T1000 (cell line): ENCODE measurements around the gene BCAR1.
"Not testable (repeated sequence)": the region's sequence is repeated elsewhere in the genome, so short reads cannot be mapped to it uniquely, and the experiment has no call there.

Source experiments
- DNase-seq: peaks from one replicate; lab custom pipeline; 2025; ENCODE audit warnings: mixed read lengths; lab: John Stamatoyannopoulos, UW

Gene BCAR1

GRCh38 chr16:75224306-75225082 is 26.9 kb downstream of the BCAR1 start:
- no peak for DNase-seq

GRCh38 chr16:75223129-75223528 is 28.3 kb downstream of the BCAR1 start:
- DNase-seq, result not testable (repeated sequence)

GRCh38 chr16:75222271-75222783 is 29.1 kb downstream of the BCAR1 start:
- DNase-seq, result no peak

GRCh38 chr16:75219838-75220237 is 31.6 kb downstream of the BCAR1 start:
- no peak for DNase-seq

- no peak for DNase-seq
Observed at GRCh38 chr16:75219088-75219487, 32.3 kb downstream of the BCAR1 start.

GRCh38 chr16:75218256-75219076 is 33.0 kb downstream of the BCAR1 start, which contains the start of gene CTRB1:
CTRB1 (plus strand) TSS chr16:75218988; CDS start chr16:75219008, 20 bp downstream.
- DNase-seq, result no peak

GRCh38 chr16:75217389-75217851 is 34.0 kb downstream of the BCAR1 start:
- no peak for DNase-seq

- DNase-seq, result no peak
Observed at GRCh38 chr16:75216576-75216975, 34.8 kb downstream of the BCAR1 start.

GRCh38 chr16:75216127-75216526 is 35.3 kb downstream of the BCAR1 start:
- no peak for DNase-seq

- not testable (repeated sequence) for DNase-seq
Observed at GRCh38 chr16:75211286-75211685, 40.1 kb downstream of the BCAR1 start.

GRCh38 chr16:75209944-75210343 is 41.5 kb downstream of the BCAR1 start:
- no peak for DNase-seq

GRCh38 chr16:75209514-75209913 is 41.9 kb downstream of the BCAR1 start:
- not testable (repeated sequence) for DNase-seq

GRCh38 chr16:75208861-75209505 is 42.4 kb downstream of the BCAR1 start:
- no peak for DNase-seq

GRCh38 chr16:75208242-75208825 is 43.1 kb downstream of the BCAR1 start:
- no peak for DNase-seq

- DNase-seq, result no peak
Observed at GRCh38 chr16:75207831-75208230, 43.6 kb downstream of the BCAR1 start.

GRCh38 chr16:75206749-75207451 is 44.5 kb downstream of the BCAR1 start, which contains the start of gene CTRB2:
CTRB2 (minus strand) TSS chr16:75207161; CDS start chr16:75207141, 20 bp downstream.
- DNase-seq, result no peak

GRCh38 chr16:75205961-75206748 is 45.3 kb downstream of the BCAR1 start:
- DNase-seq, result not testable (repeated sequence)

- DNase-seq, result not testable (repeated sequence)
Observed at GRCh38 chr16:75205438-75205837, 46.0 kb downstream of the BCAR1 start.

GRCh38 chr16:75204905-75205304 is 46.5 kb downstream of the BCAR1 start:
- not testable (repeated sequence) for DNase-seq

- no peak for DNase-seq
Observed at GRCh38 chr16:75204410-75204758, 47.0 kb downstream of the BCAR1 start.
